ENCODE data around the gene ITPKB.
"Not testable (repeated sequence)": the region's sequence is repeated elsewhere in the genome, so short reads cannot be mapped to it uniquely, and the experiment has no call there.

ITPKB gene

DNA sequence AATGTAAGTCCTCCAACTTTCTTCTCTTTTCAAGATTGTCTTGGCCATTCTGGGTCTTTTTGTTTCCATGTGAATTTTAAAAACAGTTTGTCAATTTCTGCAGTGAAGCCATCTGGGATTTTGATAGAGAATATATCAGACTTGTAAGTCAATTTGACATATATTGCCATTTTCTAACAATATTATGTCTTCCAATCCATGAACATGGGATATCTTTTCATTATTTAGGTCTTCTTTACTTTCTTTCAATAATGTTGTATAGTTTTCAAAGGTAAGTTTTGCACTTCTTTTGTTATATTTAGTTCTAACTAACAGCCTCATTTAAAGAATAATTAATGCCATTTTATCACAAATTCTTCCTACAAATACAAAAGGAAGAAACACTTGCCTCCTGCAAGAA lies 117.1 kb downstream of the ITPKB start:
- DNase-seq (ENCODE audit: low read depth), result no peak

DNA sequence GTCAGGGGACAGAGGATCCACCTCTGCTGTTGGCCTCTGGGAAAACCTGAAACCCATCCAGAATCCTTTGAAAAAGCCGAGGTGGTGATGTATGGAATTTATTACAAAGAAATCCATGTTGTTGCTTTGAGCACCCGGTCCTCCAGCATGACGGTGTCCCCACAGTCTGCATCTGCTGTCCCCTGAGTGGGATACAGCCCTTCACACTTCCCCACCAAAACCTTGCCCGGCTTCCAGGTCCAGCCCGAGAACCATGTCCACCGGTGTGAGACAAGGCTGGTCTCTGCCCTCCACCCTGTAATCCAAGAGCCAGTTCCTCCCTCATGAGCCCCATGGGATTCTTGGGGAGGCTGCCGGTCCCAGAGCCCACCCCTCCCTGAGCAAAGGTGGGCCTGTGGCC lies 120.1 kb downstream of the ITPKB start:
- no peak for DNase-seq (ENCODE audit: low read depth)

DNA sequence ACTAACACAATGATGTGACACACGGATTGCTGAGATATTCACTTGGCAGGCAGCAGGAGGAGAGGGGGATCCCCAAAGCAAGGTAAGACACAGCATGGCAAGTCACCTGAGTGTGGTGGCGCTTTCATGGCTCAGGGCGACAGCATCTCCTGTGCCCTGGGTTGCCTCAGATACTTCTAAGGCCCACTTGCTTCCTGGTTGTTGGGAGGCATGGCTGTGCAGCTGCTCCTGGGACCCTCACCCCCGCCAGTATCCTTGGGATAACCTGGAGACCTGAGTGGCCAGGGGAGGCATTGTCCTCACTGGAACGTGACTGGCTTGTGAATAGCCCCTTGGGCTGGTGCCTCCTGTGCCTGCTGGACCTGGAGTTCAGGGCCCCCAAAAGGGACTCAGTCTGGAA lies 120.7 kb downstream of the ITPKB start:
- DNase-seq (ENCODE audit: low read depth), result no peak

DNA sequence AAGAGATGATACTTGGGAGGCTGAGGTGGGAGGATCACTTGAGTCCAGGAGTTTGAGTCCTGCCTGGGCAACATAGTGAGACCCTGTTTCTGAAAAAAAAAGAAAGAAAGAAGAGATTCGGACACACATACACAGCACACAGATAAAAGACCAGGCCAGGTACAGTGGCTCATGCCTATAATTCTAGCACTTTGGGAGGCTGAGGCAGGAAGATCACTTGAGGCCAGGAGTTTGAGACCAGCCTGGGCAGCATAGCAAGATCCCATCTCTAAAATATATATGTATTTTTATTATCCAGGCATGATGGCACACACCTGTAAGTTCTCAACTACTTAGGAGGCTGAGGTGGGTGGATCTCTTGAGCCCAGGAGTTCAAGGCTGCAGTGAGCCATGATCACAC lies 121.4 kb downstream of the ITPKB start:
- not testable (repeated sequence) for DNase-seq (ENCODE audit: low read depth)

DNA sequence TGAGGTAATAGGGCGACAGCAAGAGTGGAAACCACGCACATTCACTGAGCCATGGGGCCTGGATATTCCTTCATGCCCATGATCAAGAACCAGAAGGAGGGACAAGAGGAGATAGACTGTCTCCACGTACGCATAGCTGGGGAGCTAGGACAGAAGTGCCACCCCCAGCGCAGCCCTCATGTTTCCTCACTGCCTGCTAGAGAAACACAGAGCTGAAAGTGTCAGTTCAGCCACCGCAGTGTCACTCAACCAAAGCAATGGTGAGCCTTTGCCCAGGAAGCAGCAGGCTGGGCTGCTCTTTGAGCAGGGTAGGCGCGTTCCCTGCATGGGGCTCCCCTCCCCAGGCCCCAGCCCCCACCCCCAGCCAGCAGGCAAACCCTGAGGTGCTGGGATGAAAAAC lies 122.0 kb downstream of the ITPKB start:
- no peak for DNase-seq (ENCODE audit: low read depth)

DNA sequence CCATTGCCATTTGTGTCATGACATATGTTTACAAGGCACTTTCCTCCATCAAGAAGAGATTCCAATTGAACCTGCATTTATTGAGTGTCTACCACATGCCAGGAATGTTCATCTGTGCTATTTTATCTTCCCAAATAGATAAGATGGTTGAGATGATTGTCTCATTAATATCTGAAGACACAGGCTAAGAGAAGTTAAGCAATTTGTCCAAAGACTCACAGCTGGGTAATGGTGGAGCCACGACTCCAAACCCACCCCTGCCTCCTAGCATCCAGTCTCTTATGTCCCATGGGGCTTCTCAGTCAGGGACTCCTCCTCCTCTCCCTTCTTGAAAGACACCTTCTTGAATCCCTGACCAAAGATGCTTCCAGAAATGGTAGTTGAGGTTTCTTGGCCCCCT lies 122.4 kb downstream of the ITPKB start:
- DNase-seq (ENCODE audit: low read depth), result no peak

DNA sequence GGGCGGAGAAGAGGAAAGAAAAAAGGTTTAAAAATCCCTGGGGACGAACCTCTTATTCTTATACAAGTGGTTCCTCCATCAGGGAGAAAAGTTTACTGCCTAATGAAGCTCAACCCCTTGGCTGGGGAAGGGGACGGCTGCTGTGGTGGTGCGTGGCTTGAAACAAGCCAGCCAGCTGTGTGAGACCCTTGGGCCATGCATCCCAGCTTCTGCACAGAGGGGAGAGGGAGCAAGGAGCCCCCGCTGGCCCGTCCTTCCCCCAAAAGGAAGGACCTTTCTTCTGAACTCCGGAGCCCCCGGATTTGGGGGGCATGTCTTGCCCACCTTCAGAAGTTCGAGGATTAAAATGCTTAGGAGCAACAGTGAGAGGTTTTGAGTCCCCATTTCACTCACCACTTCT lies 123.2 kb downstream of the ITPKB start:
- no peak for DNase-seq (ENCODE audit: low read depth)

DNA sequence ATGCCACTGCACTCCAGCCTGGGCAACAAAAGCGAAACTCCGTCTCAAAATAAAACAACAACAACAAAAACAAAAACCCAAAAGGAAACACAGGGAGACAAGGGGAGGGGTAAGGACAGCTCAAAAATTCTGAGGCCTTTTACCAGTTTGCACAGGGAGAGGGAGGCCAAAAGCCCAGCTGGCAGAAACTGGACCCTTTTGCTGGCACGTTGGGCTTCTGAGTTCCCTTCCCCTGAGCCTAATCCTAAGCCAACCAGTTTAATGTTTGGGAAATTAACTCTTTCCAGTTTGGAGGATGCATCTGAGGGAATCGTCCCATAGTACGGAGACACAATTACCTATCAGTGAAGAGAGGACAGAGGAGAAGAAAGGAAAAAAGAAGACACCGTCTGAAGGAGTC lies 127.1 kb downstream of the ITPKB start:
- not testable (repeated sequence) for DNase-seq (ENCODE audit: low read depth)

DNA sequence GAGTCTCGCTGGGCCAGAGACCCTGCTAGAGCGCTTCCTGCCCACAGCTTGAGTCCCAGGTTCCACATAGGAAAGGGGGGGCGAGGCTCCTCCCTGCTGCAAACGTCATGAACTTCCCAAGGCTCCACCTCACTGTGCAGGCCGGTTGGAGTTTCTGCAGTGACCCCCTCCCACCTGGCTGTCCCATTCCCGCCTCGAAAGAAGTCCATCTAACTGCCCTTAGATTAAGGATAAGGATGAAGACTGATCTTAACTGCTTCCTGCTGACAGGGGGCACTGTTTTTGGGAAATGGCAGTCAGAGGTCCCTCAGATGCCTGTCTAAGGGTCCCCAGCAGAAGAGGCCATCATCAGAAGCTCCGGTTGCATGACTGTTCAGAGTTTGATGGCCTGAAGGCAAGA lies 127.8 kb downstream of the ITPKB start:
- DNase-seq (ENCODE audit: low read depth), result no peak

DNA sequence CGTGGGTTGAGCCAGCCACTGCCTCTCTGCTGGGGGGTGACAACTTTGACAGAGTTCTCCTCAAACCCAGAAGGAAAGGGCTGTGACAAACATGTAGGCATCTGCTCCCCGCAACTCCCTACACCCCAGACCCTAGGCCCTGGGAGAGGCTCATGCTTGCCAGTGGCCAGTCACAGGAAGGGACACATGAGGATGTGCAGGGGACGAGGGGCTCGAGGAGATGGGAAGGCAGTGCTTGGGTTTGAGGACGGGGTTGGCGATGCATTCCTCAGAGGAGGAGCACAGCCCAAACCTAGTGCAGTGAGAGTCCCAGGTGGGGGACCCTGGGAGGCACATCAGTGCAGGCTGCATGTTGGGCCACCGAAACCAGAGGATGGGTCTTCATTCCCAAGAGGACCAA lies 128.4 kb downstream of the ITPKB start:
- DNase-seq (ENCODE audit: low read depth), result no peak

DNA sequence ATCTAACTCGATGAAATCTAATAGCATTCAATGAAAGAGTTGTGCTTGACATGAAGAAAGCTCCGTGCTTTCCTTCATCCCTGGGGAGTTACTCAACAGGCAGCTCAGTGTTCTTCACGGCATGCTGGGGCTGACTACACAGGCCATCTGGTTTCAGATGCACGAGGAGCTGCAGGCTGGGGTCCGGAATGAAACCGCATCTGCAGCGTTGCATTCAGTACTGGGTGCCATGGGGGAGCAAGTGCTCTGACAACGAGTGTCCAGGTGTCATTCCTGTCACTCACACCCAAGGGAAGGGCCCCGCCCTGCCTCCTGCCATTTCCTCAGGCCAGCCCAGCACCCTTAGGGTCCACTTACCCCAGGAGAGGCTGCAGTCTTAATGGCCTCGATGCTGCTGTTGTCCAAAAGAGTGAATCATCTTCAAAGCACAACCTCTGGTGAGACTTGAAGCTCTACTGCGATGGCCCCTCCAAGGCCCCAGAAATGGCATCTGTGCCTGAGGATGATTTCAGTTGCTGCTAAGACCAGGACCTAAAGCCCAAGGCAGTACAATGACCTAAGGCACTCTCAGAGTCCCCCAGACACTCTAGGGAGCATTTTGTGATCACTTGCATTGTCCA lies 129.1 kb downstream of the ITPKB start:
- DNase-seq (ENCODE audit: low read depth), result no peak

DNA sequence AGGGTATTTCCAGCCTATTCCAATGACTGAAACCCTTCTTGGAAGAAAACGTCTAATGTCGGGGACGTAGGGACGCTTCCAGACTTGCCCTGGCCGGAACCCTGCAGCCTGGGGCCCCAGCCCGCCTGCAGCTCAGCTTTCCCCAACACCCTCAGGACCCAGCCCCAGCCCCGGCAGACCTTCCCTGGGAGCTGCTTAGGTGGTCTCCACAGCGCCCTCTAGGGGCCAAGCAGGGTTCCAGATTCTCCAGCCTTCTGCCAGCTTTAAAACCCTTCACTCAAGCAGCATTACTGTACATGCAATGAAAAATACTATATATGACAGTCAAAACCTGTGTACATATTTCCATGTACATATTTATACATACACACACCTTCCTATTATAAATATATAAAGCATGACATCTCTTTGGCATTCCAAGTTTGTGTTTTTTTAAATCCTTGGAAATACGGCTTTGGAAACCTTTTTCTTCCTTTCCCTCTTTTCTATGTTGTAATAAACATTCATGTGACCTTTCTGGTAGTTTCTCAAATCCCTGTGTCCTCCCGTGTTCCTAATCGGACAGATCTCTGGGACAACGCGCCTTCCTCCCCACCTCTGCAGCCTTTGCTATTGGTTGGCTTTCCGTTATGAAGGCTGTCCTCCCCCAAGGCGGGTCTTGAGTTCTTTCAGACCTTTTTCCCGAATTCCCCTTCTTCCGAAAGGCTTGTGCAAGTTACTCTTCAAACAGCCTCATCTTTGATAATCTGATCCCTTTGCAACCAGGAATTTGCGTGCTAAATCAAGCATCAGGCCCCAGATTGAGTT lies 130.2 kb downstream of the ITPKB start:
- DNase-seq (ENCODE audit: low read depth), result peak; percentile 55

DNA sequence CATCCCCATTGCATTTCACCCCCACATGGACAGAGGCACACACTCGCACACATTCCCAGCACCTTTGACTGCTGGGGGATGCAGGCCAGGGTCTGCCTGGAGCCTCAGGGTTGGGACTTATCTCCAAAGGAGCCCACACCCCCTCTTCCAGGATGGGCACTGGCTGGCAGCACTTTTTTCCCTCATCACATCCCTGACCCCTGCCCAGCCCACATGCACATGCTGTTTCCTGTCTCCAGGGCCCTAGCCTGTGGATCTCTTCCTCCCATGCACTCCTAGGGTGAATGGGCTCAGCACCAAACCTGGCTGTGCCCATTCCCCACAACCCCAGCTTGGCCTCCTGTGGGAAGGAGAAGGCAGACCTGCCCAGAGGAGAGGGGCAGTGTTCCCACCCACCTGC lies 131.3 kb downstream of the ITPKB start:
- no peak for DNase-seq (ENCODE audit: low read depth)

DNA sequence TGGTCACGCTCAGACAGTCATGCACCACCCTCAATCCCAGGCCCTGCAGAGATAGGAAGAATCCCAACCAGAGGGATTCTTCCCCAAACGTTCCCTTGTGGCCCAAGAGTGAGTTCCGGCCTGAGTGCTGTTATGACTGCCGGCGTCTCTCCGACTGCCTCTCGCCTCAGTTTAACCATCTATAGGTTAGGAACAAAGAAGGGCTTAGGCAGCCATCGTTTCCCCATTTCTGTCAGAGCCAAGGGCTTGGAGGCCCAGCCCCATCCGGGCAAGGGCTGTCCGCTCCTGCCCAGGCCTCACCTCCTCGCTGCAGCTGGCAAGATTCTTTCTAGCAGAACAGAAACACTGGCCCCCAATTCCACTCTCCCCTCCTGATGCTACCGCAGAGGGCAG lies 131.8 kb downstream of the ITPKB start:
- no peak for DNase-seq (ENCODE audit: low read depth)

DNA sequence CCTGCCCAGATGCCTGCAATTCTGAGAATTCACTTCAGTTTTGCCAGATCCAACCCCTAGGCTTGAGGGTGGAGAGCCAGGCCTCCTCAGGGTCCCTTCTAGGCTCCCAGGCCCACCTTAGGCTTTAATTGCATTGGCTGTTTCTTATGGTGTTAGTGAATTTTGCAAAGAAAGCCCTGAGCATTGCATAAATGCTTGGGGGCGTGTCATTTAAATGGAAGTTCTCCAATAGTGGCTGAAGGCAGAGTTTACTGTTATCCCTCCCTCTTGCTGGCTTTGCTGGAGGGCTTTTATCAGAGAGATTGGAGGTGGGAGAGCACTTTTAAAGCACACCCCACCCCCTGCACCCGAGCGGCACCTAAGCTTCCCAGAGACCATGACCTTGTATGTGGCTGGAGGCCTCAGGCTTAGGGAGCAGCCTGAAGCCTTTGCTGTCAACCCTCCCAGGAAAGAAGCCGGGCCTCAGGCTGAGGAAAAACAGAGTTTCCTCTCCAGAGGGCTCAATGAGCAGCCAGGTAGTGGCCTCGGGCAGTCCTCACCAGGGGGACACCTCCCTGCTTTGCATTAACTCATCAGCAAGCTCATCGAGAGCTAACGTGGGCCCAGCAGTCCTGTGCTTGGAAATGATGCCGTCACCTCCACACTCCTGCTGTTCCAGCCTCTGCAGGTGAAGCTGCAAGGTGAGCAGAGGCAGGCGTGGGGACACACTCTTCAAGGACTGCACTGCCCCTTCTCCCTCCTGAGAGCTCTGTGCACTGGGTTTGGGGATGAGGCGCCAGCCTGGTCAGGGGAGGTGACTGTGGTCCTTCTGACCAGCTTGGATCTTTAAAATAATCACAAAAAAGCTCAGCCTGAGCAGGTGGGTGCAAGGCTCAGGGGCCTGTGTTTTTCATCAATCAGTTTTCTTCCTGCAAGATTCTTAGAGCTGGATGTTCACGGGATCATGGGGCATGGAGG lies 132.5 kb downstream of the ITPKB start:
- no peak for DNase-seq (ENCODE audit: low read depth)

DNA sequence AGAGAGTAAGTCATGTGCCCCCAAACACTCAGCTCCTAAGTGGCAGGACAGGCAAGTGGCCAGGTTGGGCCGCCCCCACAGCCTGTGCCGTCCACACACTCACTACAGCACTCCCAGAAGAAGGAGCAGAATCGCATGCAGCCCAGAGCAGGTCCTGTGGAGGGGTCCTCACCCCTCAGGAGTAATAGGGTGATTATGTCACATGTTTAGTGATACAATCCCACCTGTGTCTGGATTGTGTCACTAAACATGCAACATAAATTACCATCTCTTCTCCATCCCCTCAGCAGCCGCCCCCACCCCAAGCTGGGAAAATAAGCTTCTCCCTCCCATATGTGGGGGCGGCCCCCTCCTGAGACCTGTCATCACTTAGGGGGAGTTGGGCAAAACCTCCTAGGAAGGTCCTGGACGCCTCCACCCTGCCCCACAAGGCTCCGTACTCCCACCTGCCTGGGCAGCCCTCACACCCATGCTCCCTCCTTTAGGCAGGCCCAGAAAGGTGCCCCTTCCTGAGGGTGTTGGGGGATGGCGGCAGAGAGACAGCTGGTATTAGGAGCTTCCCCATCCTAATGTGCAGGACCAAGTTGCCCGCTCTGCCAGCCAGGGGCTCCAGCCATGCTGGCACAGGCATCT lies 133.6 kb downstream of the ITPKB start:
- DNase-seq (ENCODE audit: low read depth), result no peak

DNA sequence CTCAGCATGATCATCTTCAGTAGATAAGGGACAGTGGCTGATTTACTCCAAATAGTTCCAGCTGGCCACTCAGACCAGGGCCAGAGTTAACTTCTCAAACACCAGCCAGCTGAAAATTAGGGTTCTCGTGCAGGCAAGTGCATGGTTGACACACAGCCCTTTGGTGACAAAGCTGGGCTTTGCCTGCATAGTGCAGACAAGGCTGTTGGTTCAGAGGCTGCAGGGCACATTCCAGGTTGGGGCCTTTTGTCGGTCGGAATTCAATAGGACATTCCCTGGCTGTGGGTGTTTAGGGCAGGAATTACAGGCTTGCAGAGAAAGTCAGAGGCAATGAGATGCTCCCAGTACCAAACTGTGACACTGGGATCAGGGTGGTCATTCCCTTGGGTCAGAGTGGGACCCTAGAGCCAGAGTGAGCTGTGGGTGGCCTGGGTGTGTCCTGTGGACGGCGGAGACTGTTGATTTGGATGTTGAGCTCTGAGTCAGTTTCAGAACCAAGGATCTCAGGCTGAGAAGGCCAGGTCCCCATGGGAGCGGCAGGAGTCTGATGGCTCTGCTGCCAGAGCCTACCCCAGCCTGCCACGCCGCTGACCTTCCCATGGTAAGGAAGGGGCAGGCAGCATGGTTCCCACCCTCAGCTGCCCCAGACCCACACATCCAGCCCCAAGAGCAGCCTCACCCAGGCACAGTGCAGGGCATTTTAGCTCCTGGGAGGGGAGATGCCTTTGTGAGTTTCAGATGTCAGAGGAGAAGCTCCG lies 134.3 kb downstream of the ITPKB start:
- DNase-seq (ENCODE audit: low read depth), result no peak

DNA sequence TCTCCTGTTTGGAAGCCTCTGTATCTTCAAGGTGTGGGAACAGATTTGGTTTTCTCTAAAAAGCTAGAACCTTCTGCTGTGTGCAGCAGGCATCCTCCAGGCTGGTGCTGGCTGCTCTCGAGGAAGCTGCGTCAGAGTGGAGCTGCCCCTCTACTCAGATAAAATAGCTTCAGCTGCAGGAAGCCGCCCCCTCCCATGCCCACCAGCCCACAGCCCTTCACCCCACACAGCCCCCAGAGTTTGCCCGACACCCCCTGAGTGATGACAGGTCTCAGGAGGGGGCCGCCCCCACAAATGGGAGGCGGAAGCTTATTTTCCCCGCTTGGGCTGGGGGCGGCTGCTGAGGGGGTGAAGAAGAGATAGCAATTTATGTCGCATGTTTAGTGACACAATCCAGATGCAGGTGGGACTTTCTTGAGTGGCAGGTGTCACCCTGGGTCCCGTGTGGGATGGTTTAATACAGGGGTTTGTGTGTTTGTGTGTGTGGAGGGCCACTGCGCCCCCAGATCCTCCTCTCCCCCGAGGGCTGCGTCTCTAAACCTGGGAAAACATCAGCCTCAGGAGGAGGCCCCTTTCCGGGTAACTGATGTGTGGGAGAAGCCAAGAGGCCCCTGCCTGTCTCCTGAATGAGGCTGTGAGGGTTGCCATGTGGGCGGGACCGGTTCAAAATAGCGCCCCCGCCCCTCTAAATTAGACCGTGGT lies 135.1 kb downstream of the ITPKB start:
- no peak for DNase-seq (ENCODE audit: low read depth)

DNA sequence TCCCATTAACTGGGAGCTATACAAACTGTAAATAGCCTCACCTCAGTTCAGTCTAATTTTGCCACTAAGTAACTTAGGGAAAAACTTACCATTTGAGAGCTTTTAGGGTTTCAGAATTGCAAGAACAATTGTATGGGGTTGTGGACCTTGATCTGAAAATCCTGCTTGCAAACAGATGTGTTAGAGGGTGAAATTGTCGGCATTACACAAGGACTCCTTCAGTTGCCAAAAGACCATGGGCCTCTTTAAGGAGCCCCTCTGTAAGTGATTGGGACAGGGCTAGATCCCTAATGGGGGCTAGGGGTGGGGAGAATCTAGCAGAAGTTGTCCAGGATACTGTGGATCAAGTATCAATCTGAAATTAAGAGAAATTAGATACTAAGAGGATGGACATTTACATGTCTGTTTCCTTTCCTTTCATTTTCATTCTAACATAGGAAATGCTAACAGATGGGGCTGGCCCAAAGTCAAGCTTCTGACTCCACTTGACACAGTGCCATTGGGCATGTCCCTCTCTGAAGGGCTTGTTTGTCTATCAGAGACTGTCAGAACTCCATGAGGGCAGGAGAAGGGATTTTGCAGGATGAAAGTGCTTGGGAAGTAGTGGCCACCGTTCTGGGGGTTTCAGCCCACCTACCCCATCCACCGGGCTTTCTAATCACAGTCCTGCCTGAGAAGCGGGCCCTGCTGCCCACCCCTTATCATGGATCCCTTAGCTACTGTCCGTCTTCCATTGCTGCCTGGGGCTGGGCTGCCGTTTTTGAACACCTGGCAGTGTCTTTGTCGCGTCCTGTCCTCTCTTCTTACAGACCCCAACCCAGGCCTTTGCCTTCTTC lies 135.8 kb downstream of the ITPKB start:
- no peak for DNase-seq (ENCODE audit: low read depth)

Data from stimulated activated CD8-positive, alpha-beta memory T cell treated with anti-CD3 and anti-CD28 coated beads, Interleukin-4, amount 100 ng/mL, for 24 hours (primary cell).